PFSK-1 (cell line): ENCODE data around the gene LAMA3.

Source experiments
- FOXP2 ChIP-seq: optimal IDR thresholded peaks from 2 replicates; pipeline ENCODE3; 2011; ENCODE audit warnings: borderline replicate concordance, control low read depth, inconsistent platforms; ENCODE audit not compliant: insufficient read depth; ENCODE audit errors: extremely low read length, extremely low read depth
- POLR2AphosphoS5 ChIP-seq: IDR thresholded peaks from 2 replicates; pipeline ENCODE4 v1.6.1; 2012; ENCODE audit warnings: low read depth, mild to moderate bottlenecking, control low read depth, low read length, moderate library complexity
- REST ChIP-seq, 2 experiments: IDR thresholded peaks; 2 replicates each; pipeline versions ENCODE4 v1.6.1 to v1.8.0; 2011 to 2012; ENCODE audit warnings: low read depth in 2 of 2, low read length in 2 of 2, control low read depth in 1 of 2, inconsistent platforms in 1 of 2, mild to moderate bottlenecking in 1 of 2, moderate library complexity in 1 of 2; ENCODE audit not compliant: insufficient read depth in 1 of 2
- SIN3A ChIP-seq: IDR thresholded peaks from 2 replicates; pipeline ENCODE4 v1.6.1; 2012; ENCODE audit warnings: mild to moderate bottlenecking, low read length, moderate library complexity, borderline replicate concordance; ENCODE audit not compliant: insufficient read depth
- TAF1 ChIP-seq: IDR thresholded peaks from 2 replicates; pipeline ENCODE4 v1.6.1; 2012; ENCODE audit warnings: low read length, control low read depth, borderline replicate concordance; ENCODE audit not compliant: insufficient read depth

LAMA3 gene

DNA sequence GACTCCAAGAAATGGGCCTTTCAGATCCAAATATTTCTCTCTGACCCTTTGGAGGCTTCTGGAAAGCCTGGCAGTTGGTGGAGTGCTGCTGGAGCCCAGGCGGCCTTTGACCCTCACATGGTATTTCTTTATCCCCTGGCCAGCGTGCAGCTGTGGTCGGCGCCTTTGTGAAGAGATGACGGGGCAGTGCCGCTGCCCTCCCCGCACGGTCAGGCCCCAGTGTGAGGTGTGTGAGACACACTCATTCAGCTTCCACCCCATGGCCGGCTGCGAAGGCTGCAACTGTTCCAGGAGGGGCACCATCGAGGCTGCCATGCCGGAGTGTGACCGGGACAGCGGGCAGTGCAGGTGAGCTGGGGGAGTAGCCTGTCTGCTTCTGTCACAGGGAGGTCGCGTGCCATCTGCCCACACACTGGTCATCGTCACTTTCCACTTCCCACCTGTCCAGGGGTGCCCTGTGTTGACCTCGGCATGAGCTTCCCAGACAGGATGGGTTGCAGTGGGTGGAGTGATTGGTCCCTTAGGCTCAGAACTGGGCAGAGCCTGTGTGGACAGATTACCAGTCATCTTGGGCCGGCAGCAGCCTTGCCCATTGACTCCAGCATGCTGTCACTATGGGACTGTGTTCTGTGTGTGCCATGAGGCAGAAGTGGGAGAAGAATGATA lies 158.2 kb downstream of the LAMA3 start:
- TF ChIP-seq SIN3A (no peak), FOXP2 (no peak), TAF1 (no peak), REST (IDR thresholded peaks at IDR 0.05; ENCODE audit: insufficient read depth in 1 of 2, low read depth in 2 of 2, low read length in 2 of 2) (no peak), POLR2AphosphoS5 (no peak)

- TF ChIP-seq POLR2AphosphoS5 (no peak), SIN3A (no peak), REST (IDR thresholded peaks at IDR 0.05; ENCODE audit: insufficient read depth in 1 of 2, low read depth in 2 of 2, low read length in 2 of 2) (no peak), TAF1 (no peak), FOXP2 (no peak)
Observed at GRCh38 chr18:23849141-23849540, 159.9 kb downstream of the LAMA3 start.

- no peak for TF ChIP-seq TAF1
- no peak for TF ChIP-seq POLR2AphosphoS5
- no peak for TF ChIP-seq REST (IDR thresholded peaks at IDR 0.05; ENCODE audit: insufficient read depth in 1 of 2, low read depth in 2 of 2, low read length in 2 of 2)
- no peak for TF ChIP-seq SIN3A
- no peak for TF ChIP-seq FOXP2
Observed at GRCh38 chr18:23850215-23850614, 161.0 kb downstream of the LAMA3 start.

DNA sequence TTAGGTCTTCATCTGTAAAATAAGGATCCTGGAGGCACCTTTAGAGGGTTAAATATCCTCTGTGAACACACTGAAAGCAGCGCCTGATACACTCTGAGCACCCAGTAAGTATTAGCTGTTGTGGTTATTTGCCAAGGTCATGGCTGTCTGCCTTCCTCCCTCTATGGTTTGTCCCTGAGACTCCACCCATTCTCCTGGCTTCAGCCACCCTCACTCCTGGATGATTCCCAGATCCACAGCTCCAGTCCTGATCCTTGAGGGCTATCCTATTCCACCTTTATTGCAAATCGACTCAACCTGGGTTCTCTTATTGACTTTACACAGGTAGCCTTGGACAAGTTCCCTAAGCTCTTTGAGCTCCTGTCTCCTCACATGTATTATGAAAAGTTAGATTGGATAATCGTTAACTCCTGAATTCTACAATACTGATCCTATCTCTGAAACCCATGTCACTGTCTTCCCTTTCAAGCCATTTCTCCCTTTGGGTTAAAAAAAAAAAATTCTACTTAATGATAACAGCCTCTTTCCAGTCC lies 162.3 kb downstream of the LAMA3 start:
- TF ChIP-seq SIN3A (no peak), FOXP2 (no peak), REST (IDR thresholded peaks at IDR 0.05; ENCODE audit: insufficient read depth in 1 of 2, low read depth in 2 of 2, low read length in 2 of 2) (no peak), TAF1 (no peak), POLR2AphosphoS5 (no peak)
